SK-N-SH treated with all-trans-retinoic acid at 6 μM for 48 hours (cell line): Measurements from ENCODE around the gene CCR7.

Source experiments
- ATAC-seq: fragments of 200-7000 bp; cut with Tn5 transposase; 3 replicates; pipeline ENCODE4 v1.9.1; 2020; ENCODE audit warnings: mild to moderate bottlenecking, moderate library complexity
- ARNTL ChIP-seq: fragments of 450-650 bp; formaldehyde crosslinking; IDR thresholded peaks from 2 replicates; pipeline ENCODE4 v1.5.0; 2020; ENCODE audit warnings: low read depth, mild to moderate bottlenecking, moderate library complexity, borderline replicate concordance
- BACH2 ChIP-seq: fragments of 250-450 bp; sonication (Bioruptor Pico); IDR thresholded peaks from 2 replicates; pipeline ENCODE4 v1.9.0; 2021; ENCODE audit warnings: mild to moderate bottlenecking, borderline replicate concordance
- CSDC2 ChIP-seq: fragments of 250-450 bp; sonication (Bioruptor Pico); IDR thresholded peaks from 2 replicates; pipeline ENCODE4 v1.5.0; 2020; ENCODE audit warnings: mild to moderate bottlenecking, moderate library complexity
- OSR1 ChIP-seq: fragments of 250-450 bp; sonication (Bioruptor Pico); IDR thresholded peaks from 2 replicates; pipeline ENCODE4 v1.8.0; 2022; ENCODE audit warnings: moderate library complexity, mild to moderate bottlenecking, inconsistent platforms
- RARB ChIP-seq: fragments of 250-450 bp; sonication (Bioruptor Pico); IDR thresholded peaks from 2 replicates; pipeline ENCODE4 v1.8.0; 2021; ENCODE audit warnings: mild to moderate bottlenecking, moderate library complexity
- SNAI2 ChIP-seq: fragments of 250-450 bp; sonication (Bioruptor Pico); IDR thresholded peaks from 2 replicates; pipeline ENCODE4 v1.5.0; 2020; ENCODE audit warnings: mild to moderate bottlenecking, moderate library complexity
- TOX ChIP-seq: fragments of 250-450 bp; sonication (Bioruptor Pico); IDR thresholded peaks from 2 replicates; pipeline ENCODE4 v1.8.0; 2021; ENCODE audit warnings: mild to moderate bottlenecking, moderate library complexity, borderline replicate concordance
- ZC3H10 ChIP-seq: fragments of 250-450 bp; sonication (Bioruptor Pico); IDR thresholded peaks from 2 replicates; pipeline ENCODE4 v1.5.1; 2021; ENCODE audit warnings: mild to moderate bottlenecking, moderate library complexity
- ZFP3 ChIP-seq: fragments of 250-450 bp; sonication (Bioruptor Pico); IDR thresholded peaks from 2 replicates; pipeline ENCODE4 v1.5.0; 2020; ENCODE audit warnings: mild to moderate bottlenecking, moderate library complexity
- ZNF565 ChIP-seq: fragments of 450-650 bp; formaldehyde crosslinking; conservative IDR thresholded peaks from 2 replicates; pipeline ENCODE4 v1.5.0; 2020; ENCODE audit warnings: low read depth, mild to moderate bottlenecking, moderate library complexity
- ZNF70 ChIP-seq: fragments of 450-650 bp; formaldehyde crosslinking; IDR thresholded peaks from 2 replicates; pipeline ENCODE4 v1.5.0; 2020; ENCODE audit warnings: mild to moderate bottlenecking, moderate library complexity
- ZNF8 ChIP-seq: fragments of 450-650 bp; formaldehyde crosslinking; IDR thresholded peaks from 2 replicates; pipeline ENCODE4 v1.5.0; 2020; ENCODE audit warnings: mild to moderate bottlenecking, moderate library complexity
- TF ChIP-seq, protein P1 (sequence below): fragments of 250-450 bp; sonication (Bioruptor Pico); IDR thresholded peaks from 2 replicates; pipeline ENCODE4 v1.5.1; 2021; ENCODE audit warnings: mild to moderate bottlenecking, moderate library complexity
- TF ChIP-seq, protein P2 (sequence below): fragments of 250-450 bp; sonication (Bioruptor Pico); IDR thresholded peaks from 2 replicates; pipeline ENCODE4 v1.5.0; 2020; ENCODE audit warnings: mild to moderate bottlenecking, moderate library complexity
- TF ChIP-seq, protein P3 (sequence below): fragments of 250-450 bp; sonication (Bioruptor Pico); IDR thresholded peaks from 2 replicates; pipeline ENCODE4 v1.8.0; 2020; ENCODE audit warnings: mild to moderate bottlenecking, moderate library complexity, borderline replicate concordance
- TF ChIP-seq, protein P4 (sequence below): fragments of 250-450 bp; sonication (Bioruptor Pico); IDR thresholded peaks from 2 replicates; pipeline ENCODE4 v1.8.0; 2021; ENCODE audit warnings: low read depth, mild to moderate bottlenecking, moderate library complexity, borderline replicate concordance

Gene CCR7

DNA sequence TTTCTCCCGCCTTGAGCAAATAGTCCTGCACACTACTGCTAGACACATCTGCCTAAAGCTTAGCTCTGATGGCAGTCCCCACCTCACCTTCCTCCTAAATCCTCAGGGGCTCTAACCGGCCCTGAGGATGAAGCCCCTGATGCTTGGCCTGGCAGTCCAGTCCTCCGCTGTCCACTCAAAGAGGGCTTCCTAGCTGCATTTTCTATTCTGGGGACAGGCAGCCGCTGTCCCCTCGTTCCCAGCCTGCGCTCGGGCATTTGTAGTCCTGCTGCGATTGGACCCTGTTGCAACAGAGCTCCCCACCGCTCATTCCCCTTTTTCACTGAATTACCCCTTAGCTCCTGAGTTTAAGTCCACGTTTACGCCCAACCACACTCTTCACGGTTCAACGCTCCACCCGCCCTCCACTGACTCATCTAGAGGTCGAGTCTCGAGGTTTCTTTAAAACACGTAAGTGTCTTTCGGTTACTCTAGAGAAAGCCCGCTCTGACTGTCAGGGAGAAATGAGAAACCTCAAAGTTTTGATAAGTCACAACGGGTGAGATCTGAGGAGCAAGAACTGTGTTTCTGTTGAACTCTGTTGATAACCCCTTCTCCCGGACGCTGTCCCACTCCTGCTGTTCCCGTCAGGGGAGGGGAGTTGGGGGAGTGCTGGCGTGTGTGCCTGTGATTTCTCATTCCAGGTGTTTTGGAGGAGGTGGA lies 4.5 kb downstream of the CCR7 start:
- TF ChIP-seq ZFP3 (CRISPR knock-in tag): no peak

DNA sequence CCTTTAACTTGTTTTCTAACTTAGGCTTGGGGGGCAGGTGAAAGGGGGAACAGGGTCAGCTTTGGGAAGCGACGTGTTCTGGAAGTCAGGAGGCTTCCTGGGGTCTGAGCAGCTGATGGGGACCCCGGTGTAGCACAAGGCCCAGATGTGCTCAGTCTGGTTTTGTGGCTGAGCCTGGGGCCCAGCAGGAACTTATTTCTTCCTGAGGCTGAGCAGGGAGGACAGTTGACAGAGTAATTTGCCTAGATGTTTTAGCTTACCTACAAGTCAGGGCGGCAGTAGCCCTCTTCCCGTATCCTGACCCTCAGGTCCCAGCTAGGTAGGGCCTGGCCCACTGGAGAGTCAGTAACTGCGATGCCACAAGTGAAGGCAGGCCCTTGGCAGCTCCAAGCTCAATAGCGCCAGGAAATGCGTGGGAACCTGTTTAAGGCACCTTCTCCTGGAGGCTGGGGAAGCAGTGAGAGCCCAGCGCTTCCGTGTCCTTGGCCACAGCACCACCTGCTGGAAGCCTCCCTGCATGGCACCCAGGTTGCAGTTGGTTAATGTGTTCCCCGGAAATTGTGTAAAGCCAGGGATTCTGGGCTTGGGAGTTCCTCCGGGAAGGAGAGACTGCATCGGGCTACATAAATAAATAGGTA lies 5.2 kb downstream of the CCR7 start:
- TF ChIP-seq, protein P1, sequence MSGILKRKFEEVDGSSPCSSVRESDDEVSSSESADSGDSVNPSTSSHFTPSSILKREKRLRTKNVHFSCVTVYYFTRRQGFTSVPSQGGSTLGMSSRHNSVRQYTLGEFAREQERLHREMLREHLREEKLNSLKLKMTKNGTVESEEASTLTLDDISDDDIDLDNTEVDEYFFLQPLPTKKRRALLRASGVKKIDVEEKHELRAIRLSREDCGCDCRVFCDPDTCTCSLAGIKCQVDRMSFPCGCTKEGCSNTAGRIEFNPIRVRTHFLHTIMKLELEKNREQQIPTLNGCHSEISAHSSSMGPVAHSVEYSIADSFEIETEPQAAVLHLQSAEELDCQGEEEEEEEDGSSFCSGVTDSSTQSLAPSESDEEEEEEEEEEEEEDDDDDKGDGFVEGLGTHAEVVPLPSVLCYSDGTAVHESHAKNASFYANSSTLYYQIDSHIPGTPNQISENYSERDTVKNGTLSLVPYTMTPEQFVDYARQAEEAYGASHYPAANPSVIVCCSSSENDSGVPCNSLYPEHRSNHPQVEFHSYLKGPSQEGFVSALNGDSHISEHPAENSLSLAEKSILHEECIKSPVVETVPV: no peak
- TF ChIP-seq OSR1 (CRISPR knock-in tag): no peak
- no peak for TF ChIP-seq ZC3H10 (CRISPR knock-in tag)
- TF ChIP-seq, protein P2, sequence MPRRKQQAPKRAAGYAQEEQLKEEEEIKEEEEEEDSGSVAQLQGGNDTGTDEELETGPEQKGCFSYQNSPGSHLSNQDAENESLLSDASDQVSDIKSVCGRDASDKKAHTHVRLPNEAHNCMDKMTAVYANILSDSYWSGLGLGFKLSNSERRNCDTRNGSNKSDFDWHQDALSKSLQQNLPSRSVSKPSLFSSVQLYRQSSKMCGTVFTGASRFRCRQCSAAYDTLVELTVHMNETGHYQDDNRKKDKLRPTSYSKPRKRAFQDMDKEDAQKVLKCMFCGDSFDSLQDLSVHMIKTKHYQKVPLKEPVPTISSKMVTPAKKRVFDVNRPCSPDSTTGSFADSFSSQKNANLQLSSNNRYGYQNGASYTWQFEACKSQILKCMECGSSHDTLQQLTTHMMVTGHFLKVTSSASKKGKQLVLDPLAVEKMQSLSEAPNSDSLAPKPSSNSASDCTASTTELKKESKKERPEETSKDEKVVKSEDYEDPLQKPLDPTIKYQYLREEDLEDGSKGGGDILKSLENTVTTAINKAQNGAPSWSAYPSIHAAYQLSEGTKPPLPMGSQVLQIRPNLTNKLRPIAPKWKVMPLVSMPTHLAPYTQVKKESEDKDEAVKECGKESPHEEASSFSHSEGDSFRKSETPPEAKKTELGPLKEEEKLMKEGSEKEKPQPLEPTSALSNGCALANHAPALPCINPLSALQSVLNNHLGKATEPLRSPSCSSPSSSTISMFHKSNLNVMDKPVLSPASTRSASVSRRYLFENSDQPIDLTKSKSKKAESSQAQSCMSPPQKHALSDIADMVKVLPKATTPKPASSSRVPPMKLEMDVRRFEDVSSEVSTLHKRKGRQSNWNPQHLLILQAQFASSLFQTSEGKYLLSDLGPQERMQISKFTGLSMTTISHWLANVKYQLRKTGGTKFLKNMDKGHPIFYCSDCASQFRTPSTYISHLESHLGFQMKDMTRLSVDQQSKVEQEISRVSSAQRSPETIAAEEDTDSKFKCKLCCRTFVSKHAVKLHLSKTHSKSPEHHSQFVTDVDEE (CRISPR knock-in tag): no peak
- no peak for TF ChIP-seq SNAI2 (CRISPR knock-in tag)
- TF ChIP-seq ZNF70 (CRISPR knock-in tag): no peak
- TF ChIP-seq CSDC2: no peak
- TF ChIP-seq TOX: no peak
- TF ChIP-seq ARNTL: no peak
- TF ChIP-seq BACH2: no peak
- TF ChIP-seq, protein P3, sequence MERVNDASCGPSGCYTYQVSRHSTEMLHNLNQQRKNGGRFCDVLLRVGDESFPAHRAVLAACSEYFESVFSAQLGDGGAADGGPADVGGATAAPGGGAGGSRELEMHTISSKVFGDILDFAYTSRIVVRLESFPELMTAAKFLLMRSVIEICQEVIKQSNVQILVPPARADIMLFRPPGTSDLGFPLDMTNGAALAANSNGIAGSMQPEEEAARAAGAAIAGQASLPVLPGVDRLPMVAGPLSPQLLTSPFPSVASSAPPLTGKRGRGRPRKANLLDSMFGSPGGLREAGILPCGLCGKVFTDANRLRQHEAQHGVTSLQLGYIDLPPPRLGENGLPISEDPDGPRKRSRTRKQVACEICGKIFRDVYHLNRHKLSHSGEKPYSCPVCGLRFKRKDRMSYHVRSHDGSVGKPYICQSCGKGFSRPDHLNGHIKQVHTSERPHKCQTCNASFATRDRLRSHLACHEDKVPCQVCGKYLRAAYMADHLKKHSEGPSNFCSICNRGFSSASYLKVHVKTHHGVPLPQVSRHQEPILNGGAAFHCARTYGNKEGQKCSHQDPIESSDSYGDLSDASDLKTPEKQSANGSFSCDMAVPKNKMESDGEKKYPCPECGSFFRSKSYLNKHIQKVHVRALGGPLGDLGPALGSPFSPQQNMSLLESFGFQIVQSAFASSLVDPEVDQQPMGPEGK (CRISPR knock-in tag): no peak
- no peak for TF ChIP-seq RARB (CRISPR knock-in tag)
- TF ChIP-seq ZNF8 (CRISPR knock-in tag): no peak
- TF ChIP-seq, protein P4, sequence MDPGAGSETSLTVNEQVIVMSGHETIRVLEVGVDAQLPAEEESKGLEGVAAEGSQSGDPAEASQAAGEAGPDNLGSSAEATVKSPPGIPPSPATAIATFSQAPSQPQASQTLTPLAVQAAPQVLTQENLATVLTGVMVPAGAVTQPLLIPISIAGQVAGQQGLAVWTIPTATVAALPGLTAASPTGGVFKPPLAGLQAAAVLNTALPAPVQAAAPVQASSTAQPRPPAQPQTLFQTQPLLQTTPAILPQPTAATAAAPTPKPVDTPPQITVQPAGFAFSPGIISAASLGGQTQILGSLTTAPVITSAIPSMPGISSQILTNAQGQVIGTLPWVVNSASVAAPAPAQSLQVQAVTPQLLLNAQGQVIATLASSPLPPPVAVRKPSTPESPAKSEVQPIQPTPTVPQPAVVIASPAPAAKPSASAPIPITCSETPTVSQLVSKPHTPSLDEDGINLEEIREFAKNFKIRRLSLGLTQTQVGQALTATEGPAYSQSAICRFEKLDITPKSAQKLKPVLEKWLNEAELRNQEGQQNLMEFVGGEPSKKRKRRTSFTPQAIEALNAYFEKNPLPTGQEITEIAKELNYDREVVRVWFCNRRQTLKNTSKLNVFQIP: no peak
- TF ChIP-seq ZNF565 (CRISPR knock-in tag): no peak
- no peak for TF ChIP-seq ZFP3 (CRISPR knock-in tag)
- ATAC-seq: peak; percentile 96

More for the DNA sequence above, 4.5 kb downstream of the CCR7 start:
- ATAC-seq: peak; percentile 42

DNA sequence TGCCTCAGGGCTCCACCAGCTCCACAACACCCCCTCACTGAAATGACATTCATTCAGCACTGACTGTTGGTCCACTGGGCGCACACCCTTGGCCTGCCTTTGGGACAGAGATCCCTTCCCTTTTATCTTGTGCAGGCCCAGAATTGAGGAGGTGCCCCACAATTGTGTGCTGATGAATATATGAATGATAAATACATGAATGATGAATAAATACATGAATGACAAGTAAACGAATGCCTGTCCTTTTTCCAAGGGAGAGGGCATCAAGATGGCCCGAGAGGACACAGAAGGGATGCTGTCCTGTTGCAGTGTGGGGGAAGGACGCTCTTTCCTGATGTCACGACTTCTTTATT lies 5.7 kb downstream of the CCR7 start:
- ATAC-seq: no peak
- TF ChIP-seq CSDC2 (no peak), ZC3H10 (CRISPR knock-in tag) (no peak)
- TF ChIP-seq, protein P2 (CRISPR knock-in tag): no peak
